ENCODE results near the gene SCAMP4. TPM values are rescaled to one million over a fixed set of nuclear protein-coding genes. Genes with fewer than 3 reads are reported as not detected.
A peak's percentile ranks its signal among the peaks of the same experiment; 100 is the strongest.

SCAMP4 gene
- total and polyA plus RNA-seq, 2 of the 13 experiments (the other 11 are each of a cell fraction or from before 2014, with no cell fraction given) = 10.7 to 13.7 TPM

DNA sequence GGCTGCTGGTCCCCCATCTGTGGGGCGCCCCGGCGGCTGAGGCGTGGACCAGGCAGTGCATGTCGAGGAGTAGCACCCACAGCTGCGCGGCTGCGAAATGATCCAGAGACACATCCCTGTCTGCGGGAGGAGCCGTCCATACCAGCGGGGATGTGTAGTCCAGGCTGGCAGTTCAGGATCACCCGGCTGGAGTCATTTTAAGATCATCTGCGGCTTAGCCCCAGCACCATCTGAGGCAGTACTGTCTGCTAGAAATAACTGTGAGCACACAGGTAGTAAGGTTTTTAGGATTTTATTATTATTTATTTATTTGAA is 3.1 kb downstream of the SCAMP4 start (continued):
- 0 out of 2 replicates have a peak, but pooled peaks have one; percentile 32 for TF ChIP-seq ZNF687 (CRISPR knock-in tag; IDR thresholded peaks at IDR 0.05)
- TF ChIP-seq ELF1 (CRISPR knock-in tag; IDR thresholded peaks at IDR 0.05) = no peak
- no peak for TF ChIP-seq GABPB1 (CRISPR knock-in tag; IDR thresholded peaks at IDR 0.05)
- TF ChIP-seq ZNF768 (CRISPR knock-in tag; IDR thresholded peaks at IDR 0.05) = 0 out of 2 replicates have a peak, but pooled peaks have one; percentile 4
- 0 out of 2 replicates have a peak, but pooled peaks have one; percentile 11 for TF ChIP-seq ARHGAP35 (CRISPR knock-in tag; IDR thresholded peaks at IDR 0.05; ENCODE audit: borderline replicate concordance)
- TF ChIP-seq PHF20 (CRISPR knock-in tag; IDR thresholded peaks at IDR 0.05) = no peak
- TF ChIP-seq PAWR (CRISPR knock-in tag; IDR thresholded peaks at IDR 0.05; ENCODE audit: borderline replicate concordance) = no peak
- no peak for TF ChIP-seq ZNF619 (CRISPR knock-in tag; IDR thresholded peaks at IDR 0.05)
- TF ChIP-seq, protein P1, sequence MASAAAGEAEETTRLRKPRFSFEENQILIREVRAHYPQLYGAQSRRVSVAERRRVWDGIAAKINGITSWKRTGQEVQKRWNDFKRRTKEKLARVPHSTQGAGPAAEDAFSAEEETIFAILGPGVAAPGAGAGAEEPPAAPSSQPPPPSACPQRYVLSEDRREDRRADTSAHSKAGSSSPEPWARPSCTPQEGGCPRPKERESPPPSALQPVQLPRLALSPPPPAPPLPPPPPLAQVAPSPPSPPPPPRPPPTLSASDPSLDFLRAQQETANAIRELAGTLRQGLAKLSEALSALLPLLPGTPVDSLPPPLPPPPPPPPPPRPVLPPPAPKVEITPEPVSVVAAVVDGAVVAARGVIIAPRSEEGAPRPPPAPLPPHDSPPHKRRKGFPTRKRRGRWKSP (CRISPR knock-in tag; IDR thresholded peaks at IDR 0.05) = 0 out of 2 replicates have a peak, but pooled peaks have one; percentile 7
- no peak for TF ChIP-seq ZNF549 (CRISPR knock-in tag; IDR thresholded peaks at IDR 0.05)
- TF ChIP-seq UBTF (CRISPR knock-in tag; IDR thresholded peaks at IDR 0.05) = 0 out of 2 replicates have a peak, but pooled peaks have one; percentile 24
- no peak for TF ChIP-seq TBX2 (CRISPR knock-in tag; IDR thresholded peaks at IDR 0.05; ENCODE audit: borderline replicate concordance)
- peak; percentile 3; the same call in 1 of the 2 replicates for TF ChIP-seq RXRB (CRISPR knock-in tag; IDR thresholded peaks at IDR 0.05; ENCODE audit: borderline replicate concordance)
- TF ChIP-seq ZNF543 (CRISPR knock-in tag; IDR thresholded peaks at IDR 0.05) = no peak
- TF ChIP-seq ZNF354B (CRISPR knock-in tag; IDR thresholded peaks at IDR 0.05) = no peak
- TF ChIP-seq, protein P2, sequence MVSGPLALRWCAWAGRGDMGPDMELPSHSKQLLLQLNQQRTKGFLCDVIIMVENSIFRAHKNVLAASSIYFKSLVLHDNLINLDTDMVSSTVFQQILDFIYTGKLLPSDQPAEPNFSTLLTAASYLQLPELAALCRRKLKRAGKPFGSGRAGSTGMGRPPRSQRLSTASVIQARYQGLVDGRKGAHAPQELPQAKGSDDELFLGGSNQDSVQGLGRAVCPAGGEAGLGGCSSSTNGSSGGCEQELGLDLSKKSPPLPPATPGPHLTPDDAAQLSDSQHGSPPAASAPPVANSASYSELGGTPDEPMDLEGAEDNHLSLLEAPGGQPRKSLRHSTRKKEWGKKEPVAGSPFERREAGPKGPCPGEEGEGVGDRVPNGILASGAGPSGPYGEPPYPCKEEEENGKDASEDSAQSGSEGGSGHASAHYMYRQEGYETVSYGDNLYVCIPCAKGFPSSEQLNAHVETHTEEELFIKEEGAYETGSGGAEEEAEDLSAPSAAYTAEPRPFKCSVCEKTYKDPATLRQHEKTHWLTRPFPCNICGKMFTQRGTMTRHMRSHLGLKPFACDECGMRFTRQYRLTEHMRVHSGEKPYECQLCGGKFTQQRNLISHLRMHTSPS (CRISPR knock-in tag; IDR thresholded peaks at IDR 0.05; ENCODE audit: low read depth) = 0 out of 2 replicates have a peak, but pooled peaks have one; percentile 42
- TF ChIP-seq ZNF101 (CRISPR knock-in tag; IDR thresholded peaks at IDR 0.05; ENCODE audit: borderline replicate concordance, low read depth) = no peak
- TF ChIP-seq ZNF510 (CRISPR knock-in tag; IDR thresholded peaks at IDR 0.05; ENCODE audit: low read depth) = no peak

Data from HepG2 (cell line).